A549 (cell line): ENCODE data around the gene ARL5C. TPM values are rescaled to one million over a fixed set of nuclear protein-coding genes. Genes with fewer than 3 reads are reported as not detected.

Source experiments
- ATAC-seq, 2 experiments: fragments of 200-7000 bp in 1 of 2; fragments of >200 bp in 1 of 2; cut with Nextera tagmentation in 1 of 2; cut with Tn5 transposase in 1 of 2; 3 replicates each; pipeline versions ENCODE4 v1.8.0 to v1.9.1; 2018 to 2020; ENCODE audit warnings: mild to moderate bottlenecking in 1 of 2, moderate library complexity in 1 of 2
- CTCF ChIA-PET: fragments of 300-600 bp; sonication (Branson Sonifier 250); formaldehyde crosslinking; extraction: SDS; loops from one replicate; lab custom pipeline; 2021; ENCODE audit warnings: antibody characterized with exemption, inconsistent platforms; lab: Yijun Ruan, JAX
- POLR2A ChIA-PET: fragments of 350-600 bp; formaldehyde crosslinking; extraction: SDS; loops from one replicate; lab custom pipeline; 2021; ENCODE audit warnings: antibody characterized with exemption, inconsistent platforms; lab: Yijun Ruan, JAX
- DNase-seq, 2 experiments: peaks; one replicate each; pipeline versions ENCODE4 v3.0.0 to v3.0.0-alpha.2; 2011 to 2016; ENCODE audit warnings: low read depth in 1 of 2, low spot score in 1 of 2
- FAIRE-seq: peaks from 2 replicates; lab custom pipeline; 2011; peaks lifted over from hg19 to GRCh38; lab: Jason Lieb, UNC
- H3K27ac ChIP-seq, 2 experiments: fragments of >200 bp; sonication (Bioruptor Twin); formaldehyde crosslinking; 3 replicates each; pipeline ENCODE4 v1.5.1; 2016 to 2017
- H3K4me1 ChIP-seq: fragments of >200 bp; sonication (Bioruptor Twin); formaldehyde crosslinking; 3 replicates; pipeline ENCODE4 v1.6.1; 2016
- H3K4me2 ChIP-seq: fragments of >200 bp; sonication (Bioruptor Twin); formaldehyde crosslinking; 3 replicates; pipeline ENCODE4 v1.6.1; 2016
- H3K4me3 ChIP-seq: fragments of >200 bp; sonication (Bioruptor Twin); formaldehyde crosslinking; 3 replicates; pipeline ENCODE4 v1.5.1; 2016
- H3K9me3 ChIP-seq: fragments of >200 bp; sonication (Bioruptor Twin); formaldehyde crosslinking; 3 replicates; pipeline ENCODE4 v1.6.1; 2016
- BHLHE40 ChIP-seq: IDR thresholded peaks from 2 replicates; pipeline ENCODE4 v1.6.1; 2012; ENCODE audit warnings: low read depth, low read length, inconsistent platforms
- CBX8 ChIP-seq: fragments of 200-600 bp; sonication (generic); IDR thresholded peaks from 2 replicates; pipeline ENCODE4 v1.6.1; 2016
- CEBPB ChIP-seq, 2 experiments: fragments of >200 bp in 1 of 2; sonication (Bioruptor Twin) in 1 of 2; formaldehyde crosslinking in 1 of 2; IDR thresholded peaks; 2 replicates each; pipeline ENCODE4 v1.6.1; 2012 to 2016
- CHD2 ChIP-seq: fragments of 150-350 bp; IDR thresholded peaks from 2 replicates; pipeline ENCODE4 v1.6.1; 2014; ENCODE audit warnings: low read length; ENCODE audit not compliant: partially characterized antibody
- CHD4 ChIP-seq: fragments of 200-600 bp; sonication (generic); IDR thresholded peaks from 2 replicates; pipeline ENCODE4 v1.6.1; 2016; ENCODE audit warnings: antibody characterized with exemption, mild to moderate bottlenecking, borderline replicate concordance
- EHF ChIP-seq: fragments of 250-450 bp; sonication (Bioruptor Pico); IDR thresholded peaks from 2 replicates; pipeline ENCODE4 v1.5.0; 2020; ENCODE audit warnings: mild to moderate bottlenecking
- FOSB ChIP-seq: fragments of 250-450 bp; sonication (Bioruptor Pico); IDR thresholded peaks from 2 replicates; pipeline ENCODE4 v1.5.0; 2020; ENCODE audit warnings: mild to moderate bottlenecking, moderate library complexity
- HOXA7 ChIP-seq: fragments of 250-450 bp; sonication (Bioruptor Pico); IDR thresholded peaks from 2 replicates; pipeline ENCODE4 v1.5.0; 2020; ENCODE audit warnings: mild to moderate bottlenecking, moderate library complexity
- JUN ChIP-seq, 2 experiments: fragments of >200 bp; sonication (Bioruptor Twin); formaldehyde crosslinking; IDR thresholded peaks; 2 replicates in 1 of 2; 3 replicates in 1 of 2; pipeline ENCODE4 v1.6.1; 2016 to 2017
- JUNB ChIP-seq: fragments of >200 bp; sonication (Bioruptor Twin); formaldehyde crosslinking; IDR thresholded peaks from 2 replicates; pipeline ENCODE4 v1.6.1; 2016
- MYC ChIP-seq: IDR thresholded peaks from 2 replicates; pipeline ENCODE4 v1.6.1; 2012; ENCODE audit warnings: mild to moderate bottlenecking, inconsistent platforms, low read length, improper control_type of control experiment, borderline replicate concordance
- NFE2L2 ChIP-seq: fragments of 150-350 bp; conservative IDR thresholded peaks from 2 replicates; pipeline ENCODE4 v1.6.1; 2014; ENCODE audit warnings: low read length
- NR3C1 ChIP-seq: fragments of >200 bp; sonication (Bioruptor Twin); formaldehyde crosslinking; IDR thresholded peaks from 3 replicates; pipeline ENCODE4 v1.6.1; 2017
- RARB ChIP-seq: fragments of 250-450 bp; sonication (Bioruptor Pico); IDR thresholded peaks from 2 replicates; pipeline ENCODE4 v1.8.0; 2021; ENCODE audit warnings: mild to moderate bottlenecking, moderate library complexity
- SMC3 ChIP-seq: fragments of >200 bp; sonication (Bioruptor Twin); formaldehyde crosslinking; IDR thresholded peaks from 3 replicates; pipeline ENCODE4 v1.6.1; 2018; ENCODE audit warnings: inconsistent platforms
- TFCP2L1 ChIP-seq: fragments of 250-450 bp; sonication (Bioruptor Pico); IDR thresholded peaks from 2 replicates; pipeline ENCODE4 v1.5.0; 2021; ENCODE audit warnings: mild to moderate bottlenecking
- TP53 ChIP-seq: fragments of 250-450 bp; sonication (Bioruptor Pico); IDR thresholded peaks from 2 replicates; pipeline ENCODE4 v1.5.0; 2021; ENCODE audit warnings: mild to moderate bottlenecking, moderate library complexity
- ZNF302 ChIP-seq: fragments of 250-450 bp; sonication (Bioruptor Pico); IDR thresholded peaks from 2 replicates; pipeline ENCODE4 v1.9.0; 2021; ENCODE audit warnings: inconsistent platforms, mild to moderate bottlenecking, moderate library complexity
- WGBS: methylation state at CpG from one replicate; pipeline ENCODE4 v1.1.6; 2017; ENCODE audit errors: missing lambda C conversion rate; 5-methylcytosine and 5-hydroxymethylcytosine counted together
- polyA plus RNA-seq, 4 experiments: library from polyadenylated mRNA; depleted of rRNA in 3 of 4; stranded (reverse); fragments of >200 nt; fragmentation: RNase III in 1 of 4; extraction: RNeasy Plus Mini Kit Qiagen cat#74134 plus additional on column Dnase treatment in 1 of 4; gene quantifications; 2 replicates in 3 of 4; 3 replicates in 1 of 4; pipeline ENCODE4 v1.2.3, GENCODE V29; 2011 to 2017
- TF ChIP-seq, protein P1 (sequence below): fragments of 250-450 bp; sonication (Bioruptor Pico); IDR thresholded peaks from 2 replicates; pipeline ENCODE4 v1.5.0; 2021; ENCODE audit warnings: mild to moderate bottlenecking, moderate library complexity, borderline replicate concordance
- TF ChIP-seq, protein P2 (sequence below): fragments of >200 bp; sonication (Bioruptor Twin); formaldehyde crosslinking; IDR thresholded peaks from 3 replicates; pipeline ENCODE4 v1.5.1; 2016
- TF ChIP-seq, protein P3 (sequence below): fragments of >200 bp; sonication (Bioruptor Twin); formaldehyde crosslinking; IDR thresholded peaks from 2 replicates; pipeline ENCODE4 v1.6.1; 2016
- TF ChIP-seq, protein P4 (sequence below): IDR thresholded peaks from 2 replicates; pipeline ENCODE4 v1.6.1; 2012
- TF ChIP-seq, protein P5 (sequence below): fragments of 200-600 bp; sonication (generic); IDR thresholded peaks from 2 replicates; pipeline ENCODE4 v1.6.1; 2016; ENCODE audit warnings: antibody characterized with exemption, mild to moderate bottlenecking, moderate library complexity

ARL5C gene
- polyA plus RNA-seq, 2 of the 4 experiments (the other 2 are of a cell fraction), result not detected

DNA sequence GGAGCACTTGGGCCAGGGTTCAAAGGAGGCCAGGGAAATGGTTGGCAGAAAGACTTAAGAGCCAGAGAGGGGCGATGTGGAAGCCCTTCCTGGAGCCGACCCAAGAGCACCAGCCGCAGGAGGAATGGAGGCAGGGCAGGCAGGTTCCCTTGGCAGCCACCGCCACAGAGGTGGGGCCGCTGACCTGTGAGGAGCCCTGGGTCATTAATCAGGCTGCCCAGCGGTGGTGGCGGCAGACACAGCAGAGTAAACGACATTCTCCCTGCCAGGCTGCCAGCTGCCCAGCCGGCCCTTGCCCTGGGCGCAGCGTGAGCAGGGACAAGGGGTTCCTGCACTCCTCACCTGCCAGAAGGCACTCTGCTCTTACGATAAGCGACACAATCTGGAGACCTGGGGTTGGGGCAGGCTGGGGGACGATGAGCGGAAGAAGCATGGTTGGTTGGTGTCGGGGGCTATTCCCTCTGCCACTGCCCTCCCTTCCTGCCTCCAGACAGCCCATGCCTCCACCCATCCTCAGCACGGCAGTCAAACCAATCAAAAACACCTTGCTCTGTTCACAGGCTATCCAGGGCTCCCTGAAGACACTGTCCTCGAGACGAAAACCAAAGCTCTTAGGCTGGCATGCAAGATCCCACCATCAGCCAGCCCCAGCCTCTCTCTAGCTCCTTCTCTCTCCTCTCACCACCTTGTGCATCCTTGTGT is 55.4 kb downstream of the ARL5C start:
- Histone ChIP-seq H3K4me3 (no peak overlapping the region), H3K9me3 (no peaks in the 10 kb centered on the region), H3K4me2 (no peak overlapping the region), H3K4me1 (no peaks in the 10 kb centered on the region), H3K27ac (no peak overlapping the region)
- TF ChIP-seq CHD4 (no peak), CBX8 (no peak), MYC (no peak), EHF (CRISPR knock-in tag) (no peak), JUNB (no peak), CHD2 (no peak), SMC3 (no peak), TP53 (CRISPR knock-in tag) (no peak), NFE2L2 (no peak), RARB (CRISPR knock-in tag) (no peak), NR3C1 (no peak), JUN (IDR thresholded peaks at IDR 0.05) (no peak), BHLHE40 (no peak), HOXA7 (CRISPR knock-in tag) (no peak), CEBPB (IDR thresholded peaks at IDR 0.05) (no peak), FOSB (CRISPR knock-in tag) (no peak)
- TF ChIP-seq, protein P1, sequence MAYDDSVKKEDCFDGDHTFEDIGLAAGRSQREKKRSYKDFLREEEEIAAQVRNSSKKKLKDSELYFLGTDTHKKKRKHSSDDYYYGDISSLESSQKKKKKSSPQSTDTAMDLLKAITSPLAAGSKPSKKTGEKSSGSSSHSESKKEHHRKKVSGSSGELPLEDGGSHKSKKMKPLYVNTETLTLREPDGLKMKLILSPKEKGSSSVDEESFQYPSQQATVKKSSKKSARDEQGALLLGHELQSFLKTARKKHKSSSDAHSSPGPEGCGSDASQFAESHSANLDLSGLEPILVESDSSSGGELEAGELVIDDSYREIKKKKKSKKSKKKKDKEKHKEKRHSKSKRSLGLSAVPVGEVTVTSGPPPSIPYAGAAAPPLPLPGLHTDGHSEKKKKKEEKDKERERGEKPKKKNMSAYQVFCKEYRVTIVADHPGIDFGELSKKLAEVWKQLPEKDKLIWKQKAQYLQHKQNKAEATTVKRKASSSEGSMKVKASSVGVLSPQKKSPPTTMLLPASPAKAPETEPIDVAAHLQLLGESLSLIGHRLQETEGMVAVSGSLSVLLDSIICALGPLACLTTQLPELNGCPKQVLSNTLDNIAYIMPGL, result no peak
- TF ChIP-seq, protein P2, sequence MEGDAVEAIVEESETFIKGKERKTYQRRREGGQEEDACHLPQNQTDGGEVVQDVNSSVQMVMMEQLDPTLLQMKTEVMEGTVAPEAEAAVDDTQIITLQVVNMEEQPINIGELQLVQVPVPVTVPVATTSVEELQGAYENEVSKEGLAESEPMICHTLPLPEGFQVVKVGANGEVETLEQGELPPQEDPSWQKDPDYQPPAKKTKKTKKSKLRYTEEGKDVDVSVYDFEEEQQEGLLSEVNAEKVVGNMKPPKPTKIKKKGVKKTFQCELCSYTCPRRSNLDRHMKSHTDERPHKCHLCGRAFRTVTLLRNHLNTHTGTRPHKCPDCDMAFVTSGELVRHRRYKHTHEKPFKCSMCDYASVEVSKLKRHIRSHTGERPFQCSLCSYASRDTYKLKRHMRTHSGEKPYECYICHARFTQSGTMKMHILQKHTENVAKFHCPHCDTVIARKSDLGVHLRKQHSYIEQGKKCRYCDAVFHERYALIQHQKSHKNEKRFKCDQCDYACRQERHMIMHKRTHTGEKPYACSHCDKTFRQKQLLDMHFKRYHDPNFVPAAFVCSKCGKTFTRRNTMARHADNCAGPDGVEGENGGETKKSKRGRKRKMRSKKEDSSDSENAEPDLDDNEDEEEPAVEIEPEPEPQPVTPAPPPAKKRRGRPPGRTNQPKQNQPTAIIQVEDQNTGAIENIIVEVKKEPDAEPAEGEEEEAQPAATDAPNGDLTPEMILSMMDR, result no peak
- TF ChIP-seq, protein P3, sequence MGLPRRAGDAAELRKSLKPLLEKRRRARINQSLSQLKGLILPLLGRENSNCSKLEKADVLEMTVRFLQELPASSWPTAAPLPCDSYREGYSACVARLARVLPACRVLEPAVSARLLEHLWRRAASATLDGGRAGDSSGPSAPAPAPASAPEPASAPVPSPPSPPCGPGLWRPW, result no peak
- no peak for DNase-seq
- peak; percentile 21 to 27; a peak in 5 of 6 replicates for ATAC-seq
- FAIRE-seq, result no peak
- CTCF ChIA-PET, result interaction anchor here (0.6 kb wide), 1 partner anchor 83 kb away, joined by 3 read pairs; no protein-coding TSS in a partner anchor
- WGBS, result 43% methylated on average over 19 of the region's 19 CpGs
- POLR2A ChIA-PET, result no interaction called here

DNA sequence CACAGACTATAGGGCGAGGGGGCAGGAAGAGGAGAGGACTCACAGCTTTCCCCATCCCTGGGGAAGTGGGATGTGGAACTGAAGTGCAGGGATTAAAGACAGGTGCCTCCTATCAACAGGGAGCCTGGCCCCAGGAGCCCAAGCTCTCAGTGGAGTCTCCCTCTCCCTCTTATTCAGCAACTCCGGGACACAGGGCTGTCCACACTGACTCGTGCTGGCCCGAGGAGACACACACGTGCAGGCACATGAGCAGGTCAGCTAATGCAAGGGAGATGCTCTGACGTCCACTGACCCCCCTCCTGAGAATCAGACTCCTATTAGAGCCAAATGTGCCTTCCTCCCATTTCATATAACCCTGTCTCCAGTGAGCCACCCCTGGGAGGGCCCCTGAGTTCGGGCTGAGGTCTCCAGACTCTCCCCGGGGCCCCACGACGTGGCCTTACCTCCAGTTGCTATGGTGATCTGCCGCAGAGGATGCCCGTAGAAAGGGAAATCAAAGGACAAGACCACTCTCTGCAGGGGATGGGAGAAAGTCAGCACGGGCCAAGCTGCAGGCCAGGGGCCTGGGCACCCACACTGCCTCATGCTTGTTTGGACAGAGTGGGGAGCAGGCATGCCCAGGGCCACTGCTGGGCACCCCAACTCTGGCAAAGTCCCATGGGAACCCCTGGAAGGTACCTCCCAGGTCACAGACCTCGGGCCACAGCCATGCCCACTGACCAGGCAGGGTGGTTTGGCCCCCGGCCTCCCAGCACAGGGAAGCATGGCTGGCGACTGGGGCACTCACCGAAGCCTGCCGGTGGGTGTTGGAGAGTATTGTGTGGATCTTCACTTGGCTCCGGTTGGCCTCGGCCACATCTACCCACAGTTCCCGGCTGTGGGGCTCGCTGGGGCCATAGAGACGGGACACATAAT is 57.2 kb downstream of the ARL5C start:
- Histone ChIP-seq H3K4me3 (no peak overlapping the region), H3K4me1 (no peaks in the 10 kb centered on the region), H3K27ac (no peak overlapping the region), H3K9me3 (no peaks in the 10 kb centered on the region), H3K4me2 (no peak overlapping the region)
- ATAC-seq, result peak in 1 of 2 experiments; percentile 9; a peak in 1 of 6 replicates
- POLR2A ChIA-PET, result no interaction called here
- CTCF ChIA-PET, result interaction anchor here (0.7 to 3.3 kb wide), 4 partner anchors 9 to 126 kb away, joined by 3 to 11 read pairs (median 4); no protein-coding TSS in a partner anchor
- 57% methylated on average over 23 of the region's 23 CpGs for WGBS
- FAIRE-seq, result no peak
- TF ChIP-seq, protein P4, sequence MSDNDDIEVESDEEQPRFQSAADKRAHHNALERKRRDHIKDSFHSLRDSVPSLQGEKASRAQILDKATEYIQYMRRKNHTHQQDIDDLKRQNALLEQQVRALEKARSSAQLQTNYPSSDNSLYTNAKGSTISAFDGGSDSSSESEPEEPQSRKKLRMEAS, result no peak
- TF ChIP-seq RARB (CRISPR knock-in tag) (no peak), ZNF302 (no peak), MYC (no peak), TFCP2L1 (CRISPR knock-in tag) (no peak)
- TF ChIP-seq, protein P3, result no peak
- TF ChIP-seq, protein P5, sequence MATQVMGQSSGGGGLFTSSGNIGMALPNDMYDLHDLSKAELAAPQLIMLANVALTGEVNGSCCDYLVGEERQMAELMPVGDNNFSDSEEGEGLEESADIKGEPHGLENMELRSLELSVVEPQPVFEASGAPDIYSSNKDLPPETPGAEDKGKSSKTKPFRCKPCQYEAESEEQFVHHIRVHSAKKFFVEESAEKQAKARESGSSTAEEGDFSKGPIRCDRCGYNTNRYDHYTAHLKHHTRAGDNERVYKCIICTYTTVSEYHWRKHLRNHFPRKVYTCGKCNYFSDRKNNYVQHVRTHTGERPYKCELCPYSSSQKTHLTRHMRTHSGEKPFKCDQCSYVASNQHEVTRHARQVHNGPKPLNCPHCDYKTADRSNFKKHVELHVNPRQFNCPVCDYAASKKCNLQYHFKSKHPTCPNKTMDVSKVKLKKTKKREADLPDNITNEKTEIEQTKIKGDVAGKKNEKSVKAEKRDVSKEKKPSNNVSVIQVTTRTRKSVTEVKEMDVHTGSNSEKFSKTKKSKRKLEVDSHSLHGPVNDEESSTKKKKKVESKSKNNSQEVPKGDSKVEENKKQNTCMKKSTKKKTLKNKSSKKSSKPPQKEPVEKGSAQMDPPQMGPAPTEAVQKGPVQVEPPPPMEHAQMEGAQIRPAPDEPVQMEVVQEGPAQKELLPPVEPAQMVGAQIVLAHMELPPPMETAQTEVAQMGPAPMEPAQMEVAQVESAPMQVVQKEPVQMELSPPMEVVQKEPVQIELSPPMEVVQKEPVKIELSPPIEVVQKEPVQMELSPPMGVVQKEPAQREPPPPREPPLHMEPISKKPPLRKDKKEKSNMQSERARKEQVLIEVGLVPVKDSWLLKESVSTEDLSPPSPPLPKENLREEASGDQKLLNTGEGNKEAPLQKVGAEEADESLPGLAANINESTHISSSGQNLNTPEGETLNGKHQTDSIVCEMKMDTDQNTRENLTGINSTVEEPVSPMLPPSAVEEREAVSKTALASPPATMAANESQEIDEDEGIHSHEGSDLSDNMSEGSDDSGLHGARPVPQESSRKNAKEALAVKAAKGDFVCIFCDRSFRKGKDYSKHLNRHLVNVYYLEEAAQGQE, result no peak
- DNase-seq, result no peak
